ENCODE measurements around the gene METTL18. TPM values are rescaled to one million over a fixed set of nuclear protein-coding genes. Genes with fewer than 3 reads are reported as not detected.

METTL18 gene
- total and polyA plus RNA-seq, 2 of the 13 experiments (the other 11 are each of a cell fraction or from before 2014, with no cell fraction given): 2.7 to 6.7 TPM

DNA sequence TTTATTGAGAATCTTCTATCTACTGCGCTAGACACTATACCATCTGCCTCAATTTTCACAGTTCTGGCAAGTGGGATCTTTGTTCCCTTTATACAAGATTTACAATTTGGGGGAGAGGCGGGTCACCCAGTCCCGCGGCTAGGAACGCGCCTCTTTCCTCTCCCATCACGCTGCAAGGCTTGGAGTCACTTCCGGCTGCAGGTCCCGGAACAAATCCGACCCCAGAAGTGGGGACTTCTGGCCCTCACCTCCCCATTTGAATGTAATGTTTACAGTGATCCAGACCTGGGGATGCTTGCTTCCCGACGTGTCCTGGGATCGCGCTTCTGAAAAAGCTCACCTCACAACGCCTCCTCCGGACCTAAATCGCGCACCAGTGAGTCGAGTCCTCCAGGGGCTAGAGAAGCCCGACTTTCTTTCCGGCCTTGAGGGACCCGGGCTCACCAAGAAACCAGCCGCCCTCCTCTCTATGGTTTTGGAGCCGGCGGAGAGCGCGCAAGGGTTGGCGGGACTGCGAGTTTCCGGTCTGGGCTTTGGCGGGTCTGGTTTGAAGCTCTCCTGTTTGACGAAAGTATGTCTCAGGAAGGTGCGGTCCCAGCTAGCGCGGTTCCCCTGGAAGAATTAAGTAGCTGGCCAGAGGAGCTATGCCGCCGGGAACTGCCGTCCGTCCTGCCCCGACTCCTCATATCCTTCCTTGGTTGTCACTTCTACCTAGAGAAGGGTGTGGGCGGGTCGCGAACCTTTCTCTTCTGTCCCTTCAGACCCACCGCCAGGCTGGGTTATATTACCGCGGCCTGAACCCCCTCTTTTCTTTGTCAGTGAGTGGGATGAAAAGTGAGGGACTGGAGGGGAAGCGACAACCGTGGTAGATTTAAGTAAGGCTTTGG, at the start of gene METTL18 (continued):
- TF ChIP-seq, protein P1, sequence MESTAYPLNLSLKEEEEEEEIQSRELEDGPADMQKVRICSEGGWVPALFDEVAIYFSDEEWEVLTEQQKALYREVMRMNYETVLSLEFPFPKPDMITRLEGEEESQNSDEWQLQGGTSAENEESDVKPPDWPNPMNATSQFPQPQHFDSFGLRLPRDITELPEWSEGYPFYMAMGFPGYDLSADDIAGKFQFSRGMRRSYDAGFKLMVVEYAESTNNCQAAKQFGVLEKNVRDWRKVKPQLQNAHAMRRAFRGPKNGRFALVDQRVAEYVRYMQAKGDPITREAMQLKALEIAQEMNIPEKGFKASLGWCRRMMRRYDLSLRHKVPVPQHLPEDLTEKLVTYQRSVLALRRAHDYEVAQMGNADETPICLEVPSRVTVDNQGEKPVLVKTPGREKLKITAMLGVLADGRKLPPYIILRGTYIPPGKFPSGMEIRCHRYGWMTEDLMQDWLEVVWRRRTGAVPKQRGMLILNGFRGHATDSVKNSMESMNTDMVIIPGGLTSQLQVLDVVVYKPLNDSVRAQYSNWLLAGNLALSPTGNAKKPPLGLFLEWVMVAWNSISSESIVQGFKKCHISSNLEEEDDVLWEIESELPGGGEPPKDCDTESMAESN (CRISPR knock-in tag; conservative IDR thresholded peaks at IDR 0.05): peak; percentile 84
- TF ChIP-seq, protein P2, sequence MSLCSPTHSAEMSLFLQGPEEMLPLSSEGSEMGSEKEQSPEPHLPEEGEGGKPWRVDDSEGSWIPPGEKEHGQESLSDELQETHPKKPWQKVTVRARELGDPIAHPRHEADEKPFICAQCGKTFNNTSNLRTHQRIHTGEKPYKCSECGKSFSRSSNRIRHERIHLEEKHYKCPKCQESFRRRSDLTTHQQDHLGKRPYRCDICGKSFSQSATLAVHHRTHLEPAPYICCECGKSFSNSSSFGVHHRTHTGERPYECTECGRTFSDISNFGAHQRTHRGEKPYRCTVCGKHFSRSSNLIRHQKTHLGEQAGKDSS (CRISPR knock-in tag; IDR thresholded peaks at IDR 0.05; ENCODE audit: borderline replicate concordance, low read depth): no peak
- no peak for TF ChIP-seq ZSCAN25 (CRISPR knock-in tag; IDR thresholded peaks at IDR 0.05)
- TF ChIP-seq ZNF709 (CRISPR knock-in tag; IDR thresholded peaks at IDR 0.05): peak; percentile 41; the same call in 1 of the 2 replicates
- TF ChIP-seq, protein P3, sequence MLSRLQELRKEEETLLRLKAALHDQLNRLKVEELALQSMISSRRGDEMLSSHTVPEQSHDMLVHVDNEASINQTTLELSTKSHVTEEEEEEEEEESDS (CRISPR knock-in tag; IDR thresholded peaks at IDR 0.05; ENCODE audit: borderline replicate concordance): no peak
- no peak for TF ChIP-seq ZNF468 (CRISPR knock-in tag; IDR thresholded peaks at IDR 0.05)
- TF ChIP-seq, protein P4, sequence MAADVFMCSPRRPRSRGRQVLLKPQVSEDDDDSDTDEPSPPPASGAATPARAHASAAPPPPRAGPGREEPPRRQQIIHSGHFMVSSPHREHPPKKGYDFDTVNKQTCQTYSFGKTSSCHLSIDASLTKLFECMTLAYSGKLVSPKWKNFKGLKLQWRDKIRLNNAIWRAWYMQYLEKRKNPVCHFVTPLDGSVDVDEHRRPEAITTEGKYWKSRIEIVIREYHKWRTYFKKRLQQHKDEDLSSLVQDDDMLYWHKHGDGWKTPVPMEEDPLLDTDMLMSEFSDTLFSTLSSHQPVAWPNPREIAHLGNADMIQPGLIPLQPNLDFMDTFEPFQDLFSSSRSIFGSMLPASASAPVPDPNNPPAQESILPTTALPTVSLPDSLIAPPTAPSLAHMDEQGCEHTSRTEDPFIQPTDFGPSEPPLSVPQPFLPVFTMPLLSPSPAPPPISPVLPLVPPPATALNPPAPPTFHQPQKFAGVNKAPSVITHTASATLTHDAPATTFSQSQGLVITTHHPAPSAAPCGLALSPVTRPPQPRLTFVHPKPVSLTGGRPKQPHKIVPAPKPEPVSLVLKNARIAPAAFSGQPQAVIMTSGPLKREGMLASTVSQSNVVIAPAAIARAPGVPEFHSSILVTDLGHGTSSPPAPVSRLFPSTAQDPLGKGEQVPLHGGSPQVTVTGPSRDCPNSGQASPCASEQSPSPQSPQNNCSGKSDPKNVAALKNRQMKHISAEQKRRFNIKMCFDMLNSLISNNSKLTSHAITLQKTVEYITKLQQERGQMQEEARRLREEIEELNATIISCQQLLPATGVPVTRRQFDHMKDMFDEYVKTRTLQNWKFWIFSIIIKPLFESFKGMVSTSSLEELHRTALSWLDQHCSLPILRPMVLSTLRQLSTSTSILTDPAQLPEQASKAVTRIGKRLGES (CRISPR knock-in tag; IDR thresholded peaks at IDR 0.05; ENCODE audit: borderline replicate concordance): no peak
- no peak for TF ChIP-seq JARID2 (CRISPR knock-in tag; IDR thresholded peaks at IDR 0.05; ENCODE audit: insufficient replicate concordance)
- no peak for TF ChIP-seq RELA (CRISPR knock-in tag; IDR thresholded peaks at IDR 0.05)
- TF ChIP-seq, protein P5, sequence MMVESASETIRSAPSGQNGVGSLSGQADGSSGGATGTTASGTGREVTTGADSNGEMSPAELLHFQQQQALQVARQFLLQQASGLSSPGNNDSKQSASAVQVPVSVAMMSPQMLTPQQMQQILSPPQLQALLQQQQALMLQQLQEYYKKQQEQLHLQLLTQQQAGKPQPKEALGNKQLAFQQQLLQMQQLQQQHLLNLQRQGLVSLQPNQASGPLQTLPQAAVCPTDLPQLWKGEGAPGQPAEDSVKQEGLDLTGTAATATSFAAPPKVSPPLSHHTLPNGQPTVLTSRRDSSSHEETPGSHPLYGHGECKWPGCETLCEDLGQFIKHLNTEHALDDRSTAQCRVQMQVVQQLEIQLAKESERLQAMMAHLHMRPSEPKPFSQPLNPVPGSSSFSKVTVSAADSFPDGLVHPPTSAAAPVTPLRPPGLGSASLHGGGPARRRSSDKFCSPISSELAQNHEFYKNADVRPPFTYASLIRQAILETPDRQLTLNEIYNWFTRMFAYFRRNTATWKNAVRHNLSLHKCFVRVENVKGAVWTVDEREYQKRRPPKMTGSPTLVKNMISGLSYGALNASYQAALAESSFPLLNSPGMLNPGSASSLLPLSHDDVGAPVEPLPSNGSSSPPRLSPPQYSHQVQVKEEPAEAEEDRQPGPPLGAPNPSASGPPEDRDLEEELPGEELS (CRISPR knock-in tag; IDR thresholded peaks at IDR 0.05): peak; percentile 33; the same call in 1 of the 2 replicates
- TF ChIP-seq, protein P6, sequence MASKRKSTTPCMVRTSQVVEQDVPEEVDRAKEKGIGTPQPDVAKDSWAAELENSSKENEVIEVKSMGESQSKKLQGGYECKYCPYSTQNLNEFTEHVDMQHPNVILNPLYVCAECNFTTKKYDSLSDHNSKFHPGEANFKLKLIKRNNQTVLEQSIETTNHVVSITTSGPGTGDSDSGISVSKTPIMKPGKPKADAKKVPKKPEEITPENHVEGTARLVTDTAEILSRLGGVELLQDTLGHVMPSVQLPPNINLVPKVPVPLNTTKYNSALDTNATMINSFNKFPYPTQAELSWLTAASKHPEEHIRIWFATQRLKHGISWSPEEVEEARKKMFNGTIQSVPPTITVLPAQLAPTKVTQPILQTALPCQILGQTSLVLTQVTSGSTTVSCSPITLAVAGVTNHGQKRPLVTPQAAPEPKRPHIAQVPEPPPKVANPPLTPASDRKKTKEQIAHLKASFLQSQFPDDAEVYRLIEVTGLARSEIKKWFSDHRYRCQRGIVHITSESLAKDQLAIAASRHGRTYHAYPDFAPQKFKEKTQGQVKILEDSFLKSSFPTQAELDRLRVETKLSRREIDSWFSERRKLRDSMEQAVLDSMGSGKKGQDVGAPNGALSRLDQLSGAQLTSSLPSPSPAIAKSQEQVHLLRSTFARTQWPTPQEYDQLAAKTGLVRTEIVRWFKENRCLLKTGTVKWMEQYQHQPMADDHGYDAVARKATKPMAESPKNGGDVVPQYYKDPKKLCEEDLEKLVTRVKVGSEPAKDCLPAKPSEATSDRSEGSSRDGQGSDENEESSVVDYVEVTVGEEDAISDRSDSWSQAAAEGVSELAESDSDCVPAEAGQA (IDR thresholded peaks at IDR 0.05; ENCODE audit: low read depth): peak; percentile 47; the same call in 1 of the 2 replicates
- TF ChIP-seq, protein P6 (CRISPR knock-in tag; IDR thresholded peaks at IDR 0.05; ENCODE audit: borderline replicate concordance): no peak
- TF ChIP-seq FOXA3 (CRISPR knock-in tag; IDR thresholded peaks at IDR 0.05): 0 out of 2 replicates have a peak, but pooled peaks have one; percentile 36
